Measurements from ENCODE around the gene GBF1.

DNA sequence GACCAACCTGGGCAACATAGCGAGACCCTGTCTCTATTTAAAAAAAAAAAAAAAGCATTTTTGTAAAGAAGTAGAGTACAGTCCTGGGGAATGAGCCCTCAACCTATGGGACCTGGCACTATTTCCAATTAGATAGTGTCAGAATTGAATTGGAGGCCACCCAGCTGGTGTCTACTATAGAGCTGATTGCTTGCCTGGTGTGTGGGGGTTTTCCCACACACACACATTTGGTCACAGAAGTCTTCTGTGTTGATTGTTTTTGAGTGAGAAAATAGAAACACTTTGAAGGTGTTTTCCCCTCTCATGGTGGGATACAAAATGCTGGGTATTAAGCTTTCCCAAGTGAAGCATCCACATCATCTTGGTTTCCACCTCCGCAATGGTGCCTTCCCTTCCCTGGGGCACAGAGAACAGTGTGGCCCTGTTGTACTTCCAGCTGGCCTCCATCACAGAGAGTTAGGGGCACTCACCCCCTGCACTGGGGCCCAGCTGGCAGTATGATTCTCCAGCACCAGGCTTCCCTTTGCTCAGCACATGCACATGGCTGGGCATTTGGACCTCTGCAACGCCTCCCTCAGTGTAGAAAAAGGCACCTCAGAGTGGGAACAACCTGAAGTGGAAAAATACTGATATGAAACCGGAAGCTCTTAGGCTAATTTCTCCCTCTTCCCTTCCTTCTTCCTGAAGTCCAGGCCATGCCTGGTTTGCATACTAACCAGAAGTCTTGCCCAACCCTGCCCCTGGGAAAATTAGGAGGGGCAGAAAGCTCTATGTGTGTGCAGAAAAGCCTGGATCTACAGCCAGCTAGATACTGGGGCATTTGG is 139.5 kb downstream of the GBF1 start:
- no peak for TF ChIP-seq CTCF (IDR thresholded peaks at IDR 0.05)
- TF ChIP-seq POLR2A (IDR thresholded peaks at IDR 0.05), result no peak

Data from thyroid gland (tissue), 4 donors.